Measurements from ENCODE around the gene MYO1E.
"Not testable (repeated sequence)": the region's sequence is repeated elsewhere in the genome, so short reads cannot be mapped to it uniquely, and the experiment has no call there.

MYO1E gene

DNA sequence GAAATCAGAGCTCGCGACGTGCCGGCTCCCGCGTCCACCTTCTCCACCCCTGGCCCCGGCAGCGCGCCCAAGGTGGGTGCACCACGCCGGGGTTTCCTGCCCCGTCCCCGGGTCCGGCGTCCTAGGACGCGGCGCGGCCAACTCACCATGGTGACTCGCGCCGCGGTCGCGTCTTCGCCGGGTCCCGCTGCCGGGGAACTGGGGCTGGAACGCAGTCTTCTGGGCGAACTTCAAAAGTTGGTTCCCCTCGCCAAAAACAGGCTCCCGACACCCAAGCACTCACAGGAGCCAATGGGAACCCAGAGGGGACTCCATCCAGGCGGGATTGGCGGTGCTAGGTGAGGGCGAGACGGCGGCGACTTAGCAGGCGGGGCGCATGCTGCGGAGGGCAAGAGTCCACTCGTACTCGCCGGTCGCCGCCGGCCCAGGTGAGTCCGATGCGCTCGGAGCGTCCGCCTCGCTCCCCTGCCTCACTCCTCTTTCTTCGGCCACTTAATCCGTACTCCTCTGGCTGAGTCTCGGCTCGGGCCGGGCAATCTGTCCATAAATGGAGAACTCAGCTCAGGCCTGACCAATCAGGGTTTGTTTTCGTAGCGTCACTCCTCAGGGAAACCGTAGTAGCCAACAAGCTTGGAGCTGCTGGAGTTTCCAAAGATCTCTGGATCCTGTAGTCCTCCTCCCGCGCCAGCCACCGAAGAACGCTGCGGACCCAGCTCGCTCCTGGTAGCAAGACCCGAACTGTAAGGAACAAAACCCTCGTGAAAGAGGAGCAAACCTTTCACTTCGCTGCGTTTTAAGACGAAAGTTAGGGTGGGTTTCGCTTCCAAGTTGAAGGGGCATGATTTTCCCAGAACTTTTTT, at the start of gene MYO1E:
MYO1E (minus strand) TSS at position 520 of the 860 bp plus-strand sequence; CDS start at position 149, 371 bp downstream.
- DNase-seq (ENCODE audit: low spot score) = peak; percentile 99

DNA sequence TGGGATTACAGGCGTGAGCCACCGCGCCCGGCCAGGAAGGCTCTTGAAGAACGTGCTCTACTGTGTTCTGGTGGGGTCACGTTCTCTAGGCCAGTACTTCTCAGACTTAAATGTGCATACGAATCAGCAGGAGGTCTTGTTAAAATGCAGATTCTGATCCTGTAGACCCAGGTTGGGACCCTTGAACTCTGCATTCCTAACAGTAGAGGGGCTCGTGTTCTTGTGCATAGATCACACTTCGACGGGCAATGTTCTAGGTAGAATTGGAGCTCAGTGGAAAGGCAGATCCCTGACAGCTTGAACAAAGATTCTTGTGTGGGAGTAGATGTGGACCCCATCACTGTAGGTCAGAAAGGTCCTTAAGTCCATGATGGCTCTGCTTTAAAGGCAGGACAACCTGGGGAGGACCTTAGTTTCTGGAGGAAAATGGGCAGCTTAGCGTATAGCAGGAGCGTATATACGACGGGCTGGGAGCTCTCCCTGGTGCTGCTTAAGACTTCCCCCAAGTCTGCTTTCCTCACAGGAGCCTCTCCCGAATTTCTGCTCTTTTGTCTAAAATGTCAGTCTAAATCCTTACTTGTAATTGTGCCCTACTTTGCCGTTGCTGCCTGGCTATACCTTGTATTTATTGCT, 48.4 kb upstream of the MYO1E start:
- DNase-seq (ENCODE audit: low spot score) = no peak

DNA sequence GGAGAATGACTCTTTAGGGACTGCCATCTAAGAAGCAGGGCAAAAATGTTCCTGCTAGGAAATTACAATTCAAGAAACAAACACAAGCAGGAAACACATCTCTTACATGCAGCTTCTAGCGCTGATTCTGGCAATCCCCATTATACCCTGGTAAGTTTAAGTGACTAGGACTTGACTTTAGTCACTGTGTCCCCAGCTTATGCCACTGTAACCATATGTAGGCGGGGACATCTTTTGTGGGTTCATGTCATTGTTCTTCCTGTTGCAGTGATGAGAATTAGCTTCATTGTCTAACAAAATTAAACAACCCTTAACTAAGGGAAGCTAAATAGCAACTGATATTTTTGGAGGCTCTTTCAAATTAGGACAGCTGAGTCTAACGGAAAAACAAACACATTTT, 47.4 kb upstream of the MYO1E start:
- no peak for DNase-seq (ENCODE audit: low spot score)

DNA sequence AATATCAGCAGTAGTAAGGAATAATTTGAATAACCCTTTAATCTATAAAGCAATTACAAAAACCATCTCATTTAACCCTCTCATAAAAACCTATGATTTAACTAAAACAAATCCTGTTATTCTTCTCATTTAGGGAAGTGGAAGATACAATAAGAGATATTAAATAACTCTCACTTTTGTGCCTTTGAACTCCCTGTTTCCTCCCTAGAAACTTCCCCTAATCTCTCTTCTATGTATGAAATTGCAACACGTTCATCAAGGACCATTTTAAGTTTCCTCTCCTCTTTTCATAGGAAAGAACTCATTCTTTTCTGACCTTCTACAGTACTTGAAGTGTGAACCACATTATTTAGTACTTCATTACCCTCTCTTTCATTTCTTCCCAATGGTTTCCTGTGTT, 46.5 kb upstream of the MYO1E start:
- no peak for DNase-seq (ENCODE audit: low spot score)

DNA sequence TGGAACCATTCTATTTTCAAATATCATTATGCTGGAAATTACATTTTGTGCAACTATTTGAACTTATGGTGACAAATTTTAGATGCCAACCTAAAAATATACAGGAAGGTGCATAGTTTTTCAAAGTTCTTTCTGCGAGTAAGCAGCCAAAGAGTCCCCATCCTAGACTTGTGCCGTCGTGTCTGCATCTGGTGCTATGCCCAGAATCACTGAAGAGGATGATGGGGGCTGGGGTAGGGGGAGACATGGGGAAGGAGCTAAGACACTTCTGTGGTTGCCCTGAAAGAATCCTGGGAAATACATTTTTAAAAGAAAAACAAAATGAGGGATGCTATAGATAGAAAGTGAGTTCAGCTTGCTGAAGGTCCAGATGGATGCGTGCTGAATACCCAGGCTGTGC, 44.1 kb upstream of the MYO1E start:
- DNase-seq (ENCODE audit: low spot score) = no peak

DNA sequence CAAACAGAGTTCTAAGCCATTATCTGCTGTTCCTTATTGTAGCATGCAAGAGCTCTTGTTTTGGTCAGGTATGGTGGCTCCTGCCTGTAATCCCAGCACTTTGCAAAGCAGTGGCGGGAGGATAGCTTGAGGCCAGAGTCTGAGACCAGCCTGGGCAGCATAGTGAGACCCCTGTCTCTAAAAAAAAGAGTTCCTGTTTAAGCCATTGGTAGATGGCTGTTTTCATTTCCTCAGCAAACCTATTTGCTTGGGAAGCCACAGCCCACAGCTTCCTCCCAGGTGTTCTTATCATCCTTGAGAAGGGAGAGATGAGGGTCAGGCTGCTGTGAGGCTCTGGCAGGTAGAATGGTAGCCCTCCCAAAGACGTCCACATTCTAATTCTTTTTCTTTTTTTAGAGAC, 40.9 kb upstream of the MYO1E start:
- DNase-seq (ENCODE audit: low spot score) = no peak

DNA sequence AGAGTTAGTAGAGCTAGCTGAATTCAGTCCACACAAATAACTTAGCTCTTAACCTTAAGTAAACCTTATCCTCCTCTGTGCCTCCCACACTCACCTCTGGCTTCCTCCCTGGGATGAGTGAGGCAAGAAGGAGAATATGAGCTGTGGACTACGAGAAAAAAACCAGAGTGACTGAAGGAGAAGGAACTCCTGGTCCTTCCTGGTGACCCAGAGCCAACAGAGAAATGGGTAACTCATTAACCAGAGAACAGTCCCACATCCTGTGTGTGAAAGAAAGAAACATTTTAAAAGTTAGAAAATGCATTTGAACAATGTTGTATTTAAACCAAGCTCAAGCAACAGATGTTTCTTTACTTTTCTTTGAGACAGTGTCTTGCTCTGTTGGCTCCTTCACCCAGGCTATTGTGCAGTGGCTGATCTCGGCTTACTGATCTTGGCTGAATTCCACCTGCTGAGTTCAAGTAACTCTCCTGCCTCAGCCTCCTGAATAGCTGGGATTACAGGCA, 37.8 kb upstream of the MYO1E start:
- DNase-seq (ENCODE audit: low spot score) = no peak

DNA sequence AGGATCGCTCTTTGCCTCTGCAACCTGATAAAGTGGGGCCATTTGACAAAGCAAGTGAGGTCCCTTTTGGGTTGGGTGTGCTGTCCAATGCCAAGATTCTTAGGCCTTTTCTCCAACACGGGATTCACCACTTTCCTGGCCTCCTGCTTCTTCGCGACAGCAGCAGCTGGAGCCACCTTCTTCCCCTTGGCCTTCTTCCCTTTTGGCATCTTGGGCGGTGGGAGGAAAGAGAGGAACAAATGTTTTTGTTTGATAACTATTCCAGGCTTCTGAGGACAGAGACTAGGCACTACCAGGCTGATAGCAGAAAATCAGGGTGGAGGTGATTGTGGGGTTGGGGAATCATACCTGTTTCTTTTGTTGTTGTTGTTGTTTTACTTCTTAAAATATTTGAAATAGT, 35.3 kb upstream of the MYO1E start:
- DNase-seq (ENCODE audit: low spot score) = no peak

DNA sequence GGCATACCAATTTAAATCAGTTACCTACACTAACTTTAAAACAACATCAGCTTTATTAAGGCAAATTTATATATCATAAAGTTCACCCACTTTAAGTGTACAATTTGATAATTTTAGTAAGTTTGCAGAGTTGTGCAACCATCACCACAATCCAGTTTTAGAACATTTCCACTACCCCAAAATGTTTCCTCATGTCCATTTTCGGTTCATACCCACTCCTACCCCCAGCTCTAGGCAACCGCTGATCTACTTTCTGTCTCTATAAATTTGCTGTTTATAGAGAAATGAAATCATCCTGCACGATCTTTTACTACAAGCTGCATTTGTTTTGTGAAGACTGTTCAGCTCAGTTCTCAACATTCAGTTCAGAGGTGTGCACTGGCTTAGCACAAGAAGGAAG, 33.8 kb upstream of the MYO1E start:
- peak; percentile 22 for DNase-seq (ENCODE audit: low spot score)

DNA sequence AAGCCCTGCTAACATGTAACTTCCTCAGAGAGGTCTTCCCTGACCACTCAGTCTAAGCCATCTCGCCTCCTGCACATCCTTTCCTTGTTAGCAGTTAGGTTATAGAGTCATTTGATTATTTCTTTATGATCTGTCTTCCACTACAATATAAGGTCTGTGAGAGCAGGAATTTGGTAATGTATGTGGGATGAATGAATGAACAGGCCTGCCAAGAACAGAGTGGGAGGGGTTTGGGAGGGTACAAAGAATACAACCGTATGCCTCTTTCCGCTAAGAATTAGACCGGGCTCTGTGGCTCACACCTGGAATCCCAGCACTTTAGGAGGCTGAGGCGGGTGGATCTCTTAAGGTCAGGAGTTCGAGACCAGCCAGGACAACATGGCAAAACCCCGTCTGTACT, 32.4 kb upstream of the MYO1E start:
- DNase-seq (ENCODE audit: low spot score) = no peak

DNA sequence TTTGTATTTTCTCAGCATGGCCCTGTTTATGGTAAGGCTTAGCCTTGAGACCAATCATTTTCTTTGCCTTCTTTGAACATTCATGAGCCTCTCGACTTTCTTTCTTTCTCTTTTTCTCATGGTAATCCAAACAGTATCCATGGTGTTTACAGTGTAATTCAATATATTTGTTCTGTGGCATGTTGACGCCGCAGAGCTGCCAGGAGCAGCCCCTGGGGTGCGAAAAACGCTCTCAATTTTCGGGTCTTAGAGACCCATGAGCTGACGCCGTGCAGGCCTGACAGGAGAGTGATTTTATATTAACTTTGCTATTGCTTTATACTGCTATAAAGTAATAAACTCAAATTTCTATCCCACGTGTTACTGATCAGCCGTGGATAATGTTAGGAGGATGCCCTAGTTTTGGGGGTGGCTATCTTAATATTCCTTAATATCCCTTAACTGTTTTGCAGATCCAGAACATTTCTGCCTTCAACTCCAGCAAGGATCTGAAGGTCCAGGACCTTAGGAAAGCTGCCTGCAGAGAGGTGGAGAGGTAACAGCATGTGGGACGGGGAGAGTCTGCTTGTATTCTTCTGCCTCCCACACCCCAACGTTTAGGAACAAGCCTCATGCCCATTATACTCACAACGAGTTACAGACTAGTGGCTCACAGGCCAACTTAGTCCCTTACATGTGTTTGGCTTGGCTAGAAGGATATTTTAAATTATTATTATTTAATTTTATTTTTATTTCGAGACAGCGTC, 29.3 kb upstream of the MYO1E start:
- no peak for DNase-seq (ENCODE audit: low spot score)

DNA sequence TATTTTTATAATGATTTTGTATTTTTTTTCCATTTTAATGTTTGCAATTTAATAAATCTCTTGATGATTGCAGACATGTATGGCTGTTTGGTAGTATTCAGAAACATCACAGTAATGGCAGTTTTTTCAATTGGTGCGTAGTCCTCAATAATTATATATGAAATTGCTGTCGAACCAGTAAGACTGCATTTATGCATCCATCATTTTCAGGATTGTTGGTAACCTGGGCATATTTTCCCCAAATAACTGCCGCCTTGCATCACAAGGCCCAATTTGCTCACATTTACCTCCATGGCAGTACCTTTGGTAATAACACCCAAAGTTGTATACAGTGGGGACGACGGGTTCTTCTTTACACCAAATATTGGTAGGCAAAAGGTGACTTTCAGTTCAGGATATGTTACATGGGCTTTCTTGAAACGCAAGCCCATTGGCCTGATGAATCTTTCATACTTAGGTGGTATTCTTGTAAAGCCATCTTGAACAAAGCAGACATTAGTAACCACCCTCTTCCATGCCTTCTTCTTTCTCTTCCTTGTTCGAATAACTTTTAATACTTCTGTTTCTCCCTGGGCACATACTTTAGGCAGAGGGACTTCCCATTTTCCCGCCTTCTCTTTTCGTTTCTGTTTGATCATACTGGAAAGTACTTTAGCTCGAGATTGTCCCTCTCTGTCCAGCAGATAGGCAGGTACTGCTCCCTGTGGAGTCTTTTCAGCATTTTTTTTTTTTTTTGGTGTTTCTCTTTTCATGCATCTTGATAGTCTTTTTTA, 28.6 kb upstream of the MYO1E start:
- not testable (repeated sequence) for DNase-seq (ENCODE audit: low spot score)

DNA sequence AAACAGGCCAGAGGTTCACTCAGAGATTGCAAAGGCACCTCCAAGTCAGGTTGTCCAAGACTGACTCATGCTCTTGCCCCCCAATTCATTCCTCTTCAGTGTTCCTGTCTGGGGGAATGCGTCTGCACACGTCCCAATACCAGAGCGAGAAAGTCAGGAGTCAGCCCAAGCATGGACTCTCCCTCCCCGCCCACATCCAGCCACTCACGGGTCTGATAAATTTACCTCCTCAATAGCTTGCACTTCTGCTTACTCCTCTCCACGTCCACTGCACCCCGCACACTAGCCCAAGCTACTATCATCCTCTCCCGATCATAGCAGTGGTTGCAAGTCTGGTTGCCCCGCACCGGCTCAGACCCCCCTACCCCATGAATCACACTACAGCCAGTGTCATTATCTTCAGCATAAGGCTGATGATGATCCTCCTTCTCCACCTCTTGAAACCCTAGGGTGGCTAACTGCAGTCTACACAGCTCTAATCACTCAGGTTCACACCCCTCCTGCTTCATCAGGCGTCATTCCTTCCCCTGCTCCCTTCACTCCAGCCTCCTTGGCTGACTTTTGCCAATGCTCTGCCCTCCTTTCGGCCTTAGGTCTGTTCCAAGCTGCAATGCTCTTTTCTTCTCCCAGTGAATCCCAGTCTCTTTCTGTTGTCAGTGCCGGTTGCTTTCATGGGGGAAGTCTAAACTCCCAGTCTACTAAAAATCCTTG, 27.6 kb upstream of the MYO1E start:
- DNase-seq (ENCODE audit: low spot score) = no peak

DNA sequence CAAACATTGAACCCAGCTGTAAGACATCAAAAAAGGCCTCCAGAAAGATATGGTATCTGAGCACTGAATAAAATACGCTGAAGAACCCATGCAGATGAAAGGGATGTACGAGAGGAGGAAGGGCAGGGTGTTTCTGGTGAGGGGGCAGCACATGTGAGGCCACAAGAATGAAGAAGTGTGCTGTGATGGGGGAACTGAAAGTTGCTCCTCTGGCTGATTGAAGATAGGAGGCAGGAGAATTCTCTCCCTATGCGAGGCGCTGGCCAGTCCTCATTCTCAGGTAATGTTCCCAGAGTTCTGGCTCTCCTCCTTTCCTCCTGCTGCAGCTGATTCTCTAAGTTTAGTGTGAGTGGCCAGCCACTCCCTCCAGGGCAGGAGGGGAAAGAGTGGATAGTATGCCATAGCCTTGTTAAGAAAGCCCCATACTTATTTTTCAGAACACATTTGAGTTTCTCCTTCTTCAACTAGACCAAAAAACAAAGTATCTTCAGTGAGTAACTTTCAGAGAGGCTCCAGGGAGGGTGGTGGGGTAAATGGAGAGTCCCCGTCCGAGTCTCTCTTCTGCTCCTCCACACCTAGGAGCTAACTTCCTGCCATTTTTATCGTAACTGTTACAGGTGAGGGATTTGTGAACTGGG, 26.9 kb upstream of the MYO1E start:
- DNase-seq (ENCODE audit: low spot score) = peak; percentile 48

DNA sequence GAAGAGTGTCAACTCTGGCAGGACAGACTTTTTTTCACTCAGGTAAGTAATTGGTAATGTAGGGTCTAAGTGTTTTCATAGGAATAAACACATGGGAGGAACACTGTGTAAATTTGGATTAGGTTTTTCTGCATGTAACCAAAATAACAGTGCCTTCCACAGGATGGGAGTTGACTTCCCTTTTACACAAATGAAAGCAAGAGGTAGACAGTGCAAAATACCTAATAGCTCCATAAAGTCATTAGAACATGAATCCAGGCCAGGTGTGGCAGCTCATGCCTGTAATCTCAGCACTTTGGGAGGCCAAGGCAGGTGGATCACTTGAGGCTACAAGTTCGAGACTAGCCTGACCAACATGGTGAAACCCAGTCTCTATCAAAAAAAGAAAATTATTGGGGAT, 25.5 kb upstream of the MYO1E start:
- DNase-seq (ENCODE audit: low spot score) = no peak

DNA sequence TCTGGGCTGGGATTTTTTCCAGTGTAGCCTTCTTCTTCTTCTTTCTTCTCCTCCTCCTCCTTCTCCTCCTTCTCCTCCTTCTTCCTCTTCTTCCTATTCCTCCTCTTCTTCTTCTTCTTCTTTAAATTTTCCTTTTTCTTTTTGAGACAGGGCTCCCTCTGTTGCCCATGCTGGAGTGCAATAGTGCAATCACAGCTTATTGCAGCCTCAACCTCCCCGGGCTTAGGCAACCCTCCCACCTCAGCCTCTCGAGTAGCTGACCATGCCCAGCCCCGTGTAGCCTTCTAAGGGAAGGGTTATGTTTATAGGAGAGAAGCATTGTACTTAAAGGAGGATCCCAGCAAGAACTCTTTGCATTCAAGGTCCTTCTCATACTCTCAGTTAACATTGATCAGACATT, 24.0 kb upstream of the MYO1E start:
- no peak for DNase-seq (ENCODE audit: low spot score)

DNA sequence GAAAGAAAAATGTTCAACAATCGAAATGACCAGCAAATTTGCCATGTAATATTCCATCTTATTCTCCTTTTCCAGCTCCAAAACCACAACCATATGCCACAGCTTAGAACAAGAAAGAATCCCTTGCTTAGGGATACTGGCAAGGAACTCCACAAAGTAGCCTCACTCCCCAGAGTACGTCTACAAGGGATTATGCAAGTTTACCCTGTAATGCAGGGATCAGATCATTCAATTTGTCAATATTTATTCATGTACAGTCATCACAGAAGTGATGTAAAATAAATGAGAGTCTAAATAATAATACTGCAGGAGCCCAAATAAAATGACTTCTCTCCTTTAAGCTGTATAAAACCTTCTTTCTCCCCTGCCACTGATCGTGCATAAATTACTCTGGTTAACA, 23.5 kb upstream of the MYO1E start:
- no peak for DNase-seq (ENCODE audit: low spot score)

DNA sequence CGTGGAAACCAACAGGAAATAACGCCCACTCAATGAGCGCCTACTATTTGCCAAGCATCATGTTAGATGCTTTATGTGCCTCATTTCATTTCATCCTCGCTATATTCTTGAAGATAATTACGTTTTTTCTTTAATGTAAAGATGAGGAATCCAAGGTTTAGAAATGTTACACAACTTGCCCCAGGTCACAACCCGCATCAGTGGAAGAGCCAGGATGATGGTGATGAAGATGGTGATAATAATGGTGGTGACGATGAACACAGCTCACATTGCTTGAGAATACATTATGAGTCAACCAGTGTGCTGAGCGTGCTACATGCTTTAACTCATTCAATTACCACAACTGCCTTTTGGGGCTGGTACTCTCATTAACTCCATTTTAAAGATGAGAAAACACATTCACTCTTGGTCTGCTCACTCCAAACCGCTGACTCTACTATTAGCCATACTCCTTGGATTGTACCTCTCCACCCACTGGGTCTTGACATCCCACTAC, 21.5 kb upstream of the MYO1E start:
- DNase-seq (ENCODE audit: low spot score) = no peak

DNA sequence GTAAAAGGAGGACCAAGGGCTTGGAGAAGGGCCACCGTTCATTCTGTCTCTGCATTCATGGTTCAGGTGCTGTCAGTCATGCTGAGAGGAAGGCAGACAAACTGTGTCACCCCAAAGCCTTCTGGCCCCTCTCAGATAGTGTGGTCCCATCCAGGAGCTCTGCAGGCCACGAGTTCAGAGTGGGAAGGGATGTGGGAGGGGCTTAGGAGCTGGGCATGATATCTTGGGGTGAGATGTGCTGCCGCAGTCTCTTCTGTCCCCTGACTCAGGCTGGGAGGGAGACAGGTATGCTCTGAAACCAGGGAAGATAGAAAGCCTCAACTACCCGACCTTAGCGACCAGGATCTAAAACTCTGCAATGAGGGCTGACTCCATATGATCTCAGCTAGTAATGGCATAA, 19.6 kb upstream of the MYO1E start:
- no peak for DNase-seq (ENCODE audit: low spot score)

DNA sequence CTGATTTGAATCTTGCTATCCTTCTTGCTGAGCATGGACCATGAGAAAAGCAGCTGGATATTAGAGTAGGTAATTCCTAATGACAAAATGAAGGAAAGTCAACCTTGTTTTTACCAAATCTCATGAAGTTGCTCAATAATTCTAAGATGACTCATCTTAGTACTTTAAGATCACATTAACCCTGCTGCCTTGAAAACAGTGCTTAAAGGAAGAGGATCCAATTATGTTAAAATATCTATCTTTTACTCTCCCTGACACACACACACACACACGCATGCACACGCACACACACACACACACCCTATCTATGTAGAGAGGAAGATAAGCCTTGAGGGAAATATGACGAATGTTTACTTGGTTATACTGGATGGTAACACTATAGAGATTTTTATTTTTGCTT, 16.0 kb upstream of the MYO1E start:
- no peak for DNase-seq (ENCODE audit: low spot score)
